Parathyroid adenoma (tissue), 2 donors: ENCODE measurements around the gene CAMK2G.

ENCODE experiments used
- H2AFZ ChIP-seq: fragments of 300-600 bp; sonication (generic); one replicate; pipeline ENCODE4 v1.7.0; 2017; ENCODE audit warnings: antibody characterized with exemption, mild to moderate bottlenecking
- H3K27ac ChIP-seq: fragments of 300-600 bp; sonication (generic); one replicate; pipeline ENCODE4 v1.7.0; 2017
- H3K27me3 ChIP-seq: fragments of 300-600 bp; sonication (generic); one replicate; pipeline ENCODE4 v1.7.0; 2017; ENCODE audit warnings: low read length; ENCODE audit not compliant: control insufficient read depth, insufficient read depth
- H3K36me3 ChIP-seq: fragments of 300-600 bp; sonication (generic); one replicate; pipeline ENCODE4 v1.7.0; 2017; ENCODE audit warnings: low read length; ENCODE audit not compliant: control insufficient read depth, insufficient read depth
- H3K4me1 ChIP-seq: fragments of 300-600 bp; sonication (generic); one replicate; pipeline ENCODE4 v1.7.0; 2017; ENCODE audit warnings: control low read depth
- H3K4me2 ChIP-seq: fragments of 300-600 bp; sonication (generic); one replicate; pipeline ENCODE4 v1.7.0; 2017; ENCODE audit warnings: low read length
- H3K4me3 ChIP-seq: fragments of 300-600 bp; sonication (generic); one replicate; pipeline ENCODE4 v1.7.0; 2017; ENCODE audit warnings: low read depth, low read length
- H3K79me2 ChIP-seq: fragments of 300-600 bp; sonication (generic); one replicate; pipeline ENCODE4 v1.7.0; 2017; ENCODE audit warnings: control low read depth
- H3K9ac ChIP-seq: fragments of 300-600 bp; sonication (generic); one replicate; pipeline ENCODE4 v1.7.0; 2017; ENCODE audit warnings: mild to moderate bottlenecking
- H3K9me3 ChIP-seq: fragments of 300-600 bp; sonication (generic); one replicate; pipeline ENCODE4 v1.7.0; 2017; ENCODE audit warnings: low read length; ENCODE audit not compliant: control insufficient read depth
- CTCF ChIP-seq: fragments of 300-600 bp; sonication (generic); IDR thresholded peaks from one replicate; pipeline ENCODE4 v1.7.0; 2017; ENCODE audit warnings: antibody characterized with exemption, mild to moderate bottlenecking
- donor health status: primary hyperparathyroidism.

Gene CAMK2G

GRCh38 chr10:73876971-73877370, 2.6 kb upstream of the CAMK2G start:
- no peak for TF ChIP-seq CTCF
- no peak overlapping the region for H3K9ac ChIP-seq
- no peak overlapping the region for H2AFZ ChIP-seq
- H3K79me2 ChIP-seq: no peaks in the 10 kb centered on the region
- H3K4me2 ChIP-seq: no peak overlapping the region
- peaks cover 3% of the 10 kb centered on the region for H3K4me1 ChIP-seq
- H3K36me3 ChIP-seq: no peaks in the 10 kb centered on the region
- H3K4me3 ChIP-seq: no peak overlapping the region
- no peaks in the 10 kb centered on the region for H3K9me3 ChIP-seq
- no peaks in the 10 kb centered on the region for H3K27me3 ChIP-seq
- no peak overlapping the region for H3K27ac ChIP-seq

GRCh38 chr10:73876566-73876965, 2.2 kb upstream of the CAMK2G start:
- no peaks in the 10 kb centered on the region for H3K36me3 ChIP-seq
- no peak overlapping the region for H3K27ac ChIP-seq
- no peaks in the 10 kb centered on the region for H3K9me3 ChIP-seq
- TF ChIP-seq CTCF: no peak
- H3K4me2 ChIP-seq: no peak overlapping the region
- H3K27me3 ChIP-seq: no peaks in the 10 kb centered on the region
- no peak overlapping the region for H3K4me3 ChIP-seq
- H3K79me2 ChIP-seq: no peaks in the 10 kb centered on the region
- peaks cover 3% of the 10 kb centered on the region for H3K4me1 ChIP-seq
- H3K9ac ChIP-seq: no peak overlapping the region
- H2AFZ ChIP-seq: no peak overlapping the region

GRCh38 chr10:73876157-73876556, 1.8 kb upstream of the CAMK2G start:
- TF ChIP-seq CTCF: no peak
- Histone ChIP-seq H3K4me1 (peaks cover 3% of the 10 kb centered on the region), H3K36me3 (no peaks in the 10 kb centered on the region), H3K27ac (no peak overlapping the region), H3K79me2 (no peaks in the 10 kb centered on the region), H3K4me2 (no peak overlapping the region), H3K9ac (no peak overlapping the region), H3K4me3 (no peak overlapping the region), H3K27me3 (no peaks in the 10 kb centered on the region), H3K9me3 (no peaks in the 10 kb centered on the region), H2AFZ (no peak overlapping the region)

GRCh38 chr10:73875139-73875475, 752 bp upstream of the CAMK2G start:
- Histone ChIP-seq H3K4me1 (peaks cover 3% of the 10 kb centered on the region), H3K9me3 (no peaks in the 10 kb centered on the region)
- no peak for TF ChIP-seq CTCF

GRCh38 chr10:73873838-73874215, 528 bp downstream of the CAMK2G start:
- no peaks in the 10 kb centered on the region for H3K9me3 ChIP-seq
- H3K27me3 ChIP-seq: no peaks in the 10 kb centered on the region
- peak overlapping the region; percentile 62 for H3K4me2 ChIP-seq
- no peaks in the 10 kb centered on the region for H3K36me3 ChIP-seq
- H3K79me2 ChIP-seq: no peaks in the 10 kb centered on the region
- H3K4me1 ChIP-seq: no peaks in the 10 kb centered on the region
- H3K9ac ChIP-seq: no peak overlapping the region
- H3K4me3 ChIP-seq: peak overlapping the region; percentile 37
- no peak overlapping the region for H2AFZ ChIP-seq
- no peak overlapping the region for H3K27ac ChIP-seq
- TF ChIP-seq CTCF: no peak

More at GRCh38 chr10:73875139-73875475, 752 bp upstream of the CAMK2G start:
- Histone ChIP-seq H3K4me2 (peak overlapping the region; percentile 71), H3K9ac (no peak overlapping the region), H3K79me2 (no peaks in the 10 kb centered on the region), H3K27ac (no peak overlapping the region), H3K27me3 (no peaks in the 10 kb centered on the region), H3K4me3 (peak overlapping the region; percentile 52), H3K36me3 (no peaks in the 10 kb centered on the region), H2AFZ (peak overlapping the region; percentile 67)
